HEK293 (cell line): Measurements from ENCODE around the gene INSYN2B.

ENCODE experiments used
- CTCF ChIA-PET: fragments of 350-600 bp; formaldehyde crosslinking; extraction: SDS; loops from one replicate; lab custom pipeline; 2021; ENCODE audit warnings: antibody characterized with exemption; lab: Yijun Ruan, JAX
- POLR2A ChIA-PET: fragments of 300-600 bp; formaldehyde crosslinking; extraction: SDS; loops from one replicate; lab custom pipeline; 2020; ENCODE audit warnings: antibody characterized with exemption, inconsistent platforms; lab: Yijun Ruan, JAX
- H3K27ac ChIP-seq: fragments of 200-500 bp; sonication (Bioruptor generic); 2 replicates; pipeline ENCODE4 v1.5.1; 2014; ENCODE audit warnings: low read depth, low read length, control low read depth, inconsistent platforms; ENCODE audit errors: extremely low read depth
- H3K36me3 ChIP-seq, 2 experiments: fragments of 200-500 bp in 1 of 2; sonication (Bioruptor generic) in 1 of 2; 1 replicate in 1 of 2; 2 replicates in 1 of 2; pipeline ENCODE4 v1.5.1; 2014 to 2017; ENCODE audit warnings: inconsistent platforms in 2 of 2, low read length in 2 of 2; ENCODE audit not compliant: control insufficient read depth in 2 of 2, insufficient read depth in 1 of 2
- H3K4me1 ChIP-seq: fragments of 200-500 bp; sonication (Bioruptor generic); 2 replicates; pipeline ENCODE4 v1.5.1; 2014; ENCODE audit warnings: mild to moderate bottlenecking, low read length, inconsistent platforms; ENCODE audit not compliant: control insufficient read depth, insufficient read depth
- H3K4me3 ChIP-seq: 2 replicates; pipeline ENCODE4 v1.5.1; 2011; ENCODE audit warnings: low read depth, mild to moderate bottlenecking, control low read depth, low read length, moderate library complexity
- H3K9me3 ChIP-seq: fragments of 200-500 bp; sonication (Bioruptor generic); 2 replicates; pipeline ENCODE4 v1.5.1; 2014; ENCODE audit warnings: low read depth, low read length, inconsistent platforms; ENCODE audit not compliant: control insufficient read depth, insufficient read depth
- BCL11B ChIP-seq: fragments of 450-650 bp; formaldehyde crosslinking; IDR thresholded peaks from 2 replicates; pipeline ENCODE4 v1.5.1; 2016; ENCODE audit warnings: low read depth, missing biosample characterization, missing genetic modification characterization
- ELK4 ChIP-seq: IDR thresholded peaks from 2 replicates; pipeline ENCODE4 v1.6.1; 2011; ENCODE audit warnings: mild to moderate bottlenecking, low read depth, low read length, borderline replicate concordance
- GFI1B ChIP-seq: fragments of 450-650 bp; formaldehyde crosslinking; IDR thresholded peaks from 2 replicates; pipeline ENCODE4 v1.5.1; 2016; ENCODE audit warnings: missing biosample characterization, missing genetic modification characterization
- GLI2 ChIP-seq: fragments of 450-650 bp; formaldehyde crosslinking; IDR thresholded peaks from 2 replicates; pipeline ENCODE4; 2017; ENCODE audit warnings: missing biosample characterization, missing genetic modification characterization, low read depth, borderline replicate concordance
- KLF8 ChIP-seq: fragments of 450-650 bp; formaldehyde crosslinking; IDR thresholded peaks from 2 replicates; pipeline ENCODE4 v1.5.1; 2016; ENCODE audit warnings: missing biosample characterization, missing genetic modification characterization
- MEIS1 ChIP-seq: sonication (generic); formaldehyde crosslinking; IDR thresholded peaks from 2 replicates; pipeline ENCODE4 v1.8.1; 2022; ENCODE audit warnings: missing genetic modification reagents, mild to moderate bottlenecking, borderline replicate concordance
- PRDM1 ChIP-seq: fragments of 450-650 bp; formaldehyde crosslinking; IDR thresholded peaks from 2 replicates; pipeline ENCODE4; 2016; ENCODE audit warnings: missing biosample characterization, missing genetic modification characterization
- SP7 ChIP-seq: fragments of 450-650 bp; formaldehyde crosslinking; IDR thresholded peaks from 2 replicates; pipeline ENCODE4 v1.5.1; 2016; ENCODE audit warnings: missing biosample characterization, missing genetic modification characterization
- ZBTB48 ChIP-seq: fragments of 450-650 bp; formaldehyde crosslinking; IDR thresholded peaks from 2 replicates; pipeline ENCODE4 v1.5.1; 2016; ENCODE audit warnings: missing biosample characterization, missing genetic modification characterization
- ZFP69B ChIP-seq: fragments of 450-650 bp; formaldehyde crosslinking; IDR thresholded peaks from 2 replicates; pipeline ENCODE4 v1.5.1; 2016; ENCODE audit warnings: missing biosample characterization, missing genetic modification characterization
- ZIC2 ChIP-seq: fragments of 450-650 bp; formaldehyde crosslinking; IDR thresholded peaks from 2 replicates; pipeline ENCODE4 v1.5.1; 2016; ENCODE audit warnings: missing biosample characterization, missing genetic modification characterization
- ZNF174 ChIP-seq: fragments of 450-650 bp; formaldehyde crosslinking; IDR thresholded peaks from 2 replicates; pipeline ENCODE4 v1.5.0; 2017; ENCODE audit warnings: missing biosample characterization, mild to moderate bottlenecking, missing genetic modification characterization
- ZNF274 ChIP-seq, 2 experiments: fragments of 200-500 bp in 1 of 2; fragments of 450-650 bp in 1 of 2; sonication (Bioruptor generic) in 1 of 2; formaldehyde crosslinking in 1 of 2; IDR thresholded peaks; 2 replicates each; pipeline versions ENCODE4 v1.5.1 to v1.6.1; 2014 to 2016; ENCODE audit warnings: borderline replicate concordance in 1 of 2, inconsistent platforms in 1 of 2, low read length in 1 of 2, missing biosample characterization in 1 of 2, missing genetic modification characterization in 1 of 2
- ZNF350 ChIP-seq: fragments of 450-650 bp; formaldehyde crosslinking; IDR thresholded peaks from 2 replicates; pipeline ENCODE4 v1.5.0; 2017; ENCODE audit warnings: missing biosample characterization, mild to moderate bottlenecking, missing genetic modification characterization
- ZNF366 ChIP-seq: fragments of 450-650 bp; formaldehyde crosslinking; conservative IDR thresholded peaks from 2 replicates; pipeline ENCODE4 v1.5.1; 2016; ENCODE audit warnings: missing biosample characterization, missing genetic modification characterization
- ZNF521 ChIP-seq: fragments of 450-650 bp; formaldehyde crosslinking; IDR thresholded peaks from 2 replicates; pipeline ENCODE4 v1.5.1; 2017; ENCODE audit warnings: missing biosample characterization, mild to moderate bottlenecking, missing genetic modification characterization
- ZNF558 ChIP-seq: fragments of 450-650 bp; formaldehyde crosslinking; IDR thresholded peaks from 2 replicates; pipeline ENCODE4 v1.5.1; 2016; ENCODE audit warnings: missing biosample characterization, missing genetic modification characterization
- ZNF561 ChIP-seq: fragments of 450-650 bp; IDR thresholded peaks from 2 replicates; pipeline ENCODE4 v1.5.1; 2018; ENCODE audit warnings: missing biosample characterization, missing genetic modification characterization, borderline replicate concordance
- ZNF571 ChIP-seq: fragments of 450-650 bp; formaldehyde crosslinking; IDR thresholded peaks from 2 replicates; pipeline ENCODE4 v1.5.0; 2017; ENCODE audit warnings: missing biosample characterization, missing genetic modification characterization
- ZNF585B ChIP-seq: fragments of 450-650 bp; formaldehyde crosslinking; IDR thresholded peaks from 2 replicates; pipeline ENCODE4 v1.5.1; 2016; ENCODE audit warnings: missing biosample characterization, missing genetic modification characterization
- ZNF623 ChIP-seq: fragments of 450-650 bp; formaldehyde crosslinking; IDR thresholded peaks from 2 replicates; pipeline ENCODE4 v1.5.1; 2016; ENCODE audit warnings: missing biosample characterization, missing genetic modification characterization
- ZNF639 ChIP-seq: fragments of 450-650 bp; formaldehyde crosslinking; IDR thresholded peaks from 2 replicates; pipeline ENCODE4 v1.5.1; 2016; ENCODE audit warnings: missing biosample characterization, missing genetic modification characterization
- ZNF768 ChIP-seq: fragments of 450-650 bp; formaldehyde crosslinking; IDR thresholded peaks from 2 replicates; pipeline ENCODE4 v1.5.1; 2018; ENCODE audit warnings: missing biosample characterization, mild to moderate bottlenecking, missing genetic modification characterization
- TF ChIP-seq, protein P1 (sequence below): fragments of 450-650 bp; formaldehyde crosslinking; IDR thresholded peaks from 2 replicates; pipeline ENCODE4 v1.5.1; 2016; ENCODE audit warnings: missing biosample characterization, missing genetic modification characterization
- TF ChIP-seq, protein P2 (sequence below): fragments of 450-650 bp; formaldehyde crosslinking; IDR thresholded peaks from 2 replicates; pipeline ENCODE4 v1.5.1; 2017; ENCODE audit warnings: missing biosample characterization, mild to moderate bottlenecking, missing genetic modification characterization, moderate library complexity
- TF ChIP-seq, protein P3 (sequence below): fragments of 450-650 bp; formaldehyde crosslinking; conservative IDR thresholded peaks from 2 replicates; pipeline ENCODE4 v1.5.1; 2016; ENCODE audit warnings: low read depth, missing biosample characterization, missing genetic modification characterization

The INSYN2B gene

GRCh38 chr5:169862391-169862811, 117.9 kb downstream of the INSYN2B start:
- Histone ChIP-seq H3K4me1 (no peaks in the 10 kb centered on the region), H3K27ac (no peak overlapping the region), H3K9me3 (no peaks in the 10 kb centered on the region), H3K36me3 (no peaks in the 10 kb centered on the region), H3K4me3 (no peak overlapping the region)
- no peak for TF ChIP-seq ZNF521 (tag by site-specific recombination)
- TF ChIP-seq ZIC2 (tag by site-specific recombination) = no peak
- no peak for TF ChIP-seq ZNF274 (IDR thresholded peaks at IDR 0.05; ENCODE audit: low read length)
- no peak for TF ChIP-seq ZNF274 (tag by site-specific recombination; IDR thresholded peaks at IDR 0.05; ENCODE audit: borderline replicate concordance)
- TF ChIP-seq, protein P1, sequence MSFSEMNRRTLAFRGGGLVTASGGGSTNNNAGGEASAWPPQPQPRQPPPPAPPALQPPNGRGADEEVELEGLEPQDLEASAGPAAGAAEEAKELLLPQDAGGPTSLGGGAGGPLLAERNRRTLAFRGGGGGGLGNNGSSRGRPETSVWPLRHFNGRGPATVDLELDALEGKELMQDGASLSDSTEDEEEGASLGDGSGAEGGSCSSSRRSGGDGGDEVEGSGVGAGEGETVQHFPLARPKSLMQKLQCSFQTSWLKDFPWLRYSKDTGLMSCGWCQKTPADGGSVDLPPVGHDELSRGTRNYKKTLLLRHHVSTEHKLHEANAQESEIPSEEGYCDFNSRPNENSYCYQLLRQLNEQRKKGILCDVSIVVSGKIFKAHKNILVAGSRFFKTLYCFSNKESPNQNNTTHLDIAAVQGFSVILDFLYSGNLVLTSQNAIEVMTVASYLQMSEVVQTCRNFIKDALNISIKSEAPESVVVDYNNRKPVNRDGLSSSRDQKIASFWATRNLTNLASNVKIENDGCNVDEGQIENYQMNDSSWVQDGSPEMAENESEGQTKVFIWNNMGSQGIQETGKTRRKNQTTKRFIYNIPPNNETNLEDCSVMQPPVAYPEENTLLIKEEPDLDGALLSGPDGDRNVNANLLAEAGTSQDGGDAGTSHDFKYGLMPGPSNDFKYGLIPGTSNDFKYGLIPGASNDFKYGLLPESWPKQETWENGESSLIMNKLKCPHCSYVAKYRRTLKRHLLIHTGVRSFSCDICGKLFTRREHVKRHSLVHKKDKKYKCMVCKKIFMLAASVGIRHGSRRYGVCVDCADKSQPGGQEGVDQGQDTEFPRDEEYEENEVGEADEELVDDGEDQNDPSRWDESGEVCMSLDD (tag by site-specific recombination) = no peak
- no peak for TF ChIP-seq ZNF174 (tag by site-specific recombination)
- TF ChIP-seq, protein P2, sequence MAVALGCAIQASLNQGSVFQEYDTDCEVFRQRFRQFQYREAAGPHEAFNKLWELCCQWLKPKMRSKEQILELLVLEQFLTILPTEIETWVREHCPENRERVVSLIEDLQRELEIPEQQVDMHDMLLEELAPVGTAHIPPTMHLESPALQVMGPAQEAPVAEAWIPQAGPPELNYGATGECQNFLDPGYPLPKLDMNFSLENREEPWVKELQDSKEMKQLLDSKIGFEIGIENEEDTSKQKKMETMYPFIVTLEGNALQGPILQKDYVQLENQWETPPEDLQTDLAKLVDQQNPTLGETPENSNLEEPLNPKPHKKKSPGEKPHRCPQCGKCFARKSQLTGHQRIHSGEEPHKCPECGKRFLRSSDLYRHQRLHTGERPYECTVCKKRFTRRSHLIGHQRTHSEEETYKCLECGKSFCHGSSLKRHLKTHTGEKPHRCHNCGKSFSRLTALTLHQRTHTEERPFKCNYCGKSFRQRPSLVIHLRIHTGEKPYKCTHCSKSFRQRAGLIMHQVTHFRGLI = no peak
- no peak for TF ChIP-seq GFI1B (tag by site-specific recombination)
- no peak for TF ChIP-seq SP7 (tag by site-specific recombination)
- TF ChIP-seq ZNF768 = no peak
- no peak for TF ChIP-seq ZNF558 (tag by site-specific recombination)
- TF ChIP-seq, protein P3, sequence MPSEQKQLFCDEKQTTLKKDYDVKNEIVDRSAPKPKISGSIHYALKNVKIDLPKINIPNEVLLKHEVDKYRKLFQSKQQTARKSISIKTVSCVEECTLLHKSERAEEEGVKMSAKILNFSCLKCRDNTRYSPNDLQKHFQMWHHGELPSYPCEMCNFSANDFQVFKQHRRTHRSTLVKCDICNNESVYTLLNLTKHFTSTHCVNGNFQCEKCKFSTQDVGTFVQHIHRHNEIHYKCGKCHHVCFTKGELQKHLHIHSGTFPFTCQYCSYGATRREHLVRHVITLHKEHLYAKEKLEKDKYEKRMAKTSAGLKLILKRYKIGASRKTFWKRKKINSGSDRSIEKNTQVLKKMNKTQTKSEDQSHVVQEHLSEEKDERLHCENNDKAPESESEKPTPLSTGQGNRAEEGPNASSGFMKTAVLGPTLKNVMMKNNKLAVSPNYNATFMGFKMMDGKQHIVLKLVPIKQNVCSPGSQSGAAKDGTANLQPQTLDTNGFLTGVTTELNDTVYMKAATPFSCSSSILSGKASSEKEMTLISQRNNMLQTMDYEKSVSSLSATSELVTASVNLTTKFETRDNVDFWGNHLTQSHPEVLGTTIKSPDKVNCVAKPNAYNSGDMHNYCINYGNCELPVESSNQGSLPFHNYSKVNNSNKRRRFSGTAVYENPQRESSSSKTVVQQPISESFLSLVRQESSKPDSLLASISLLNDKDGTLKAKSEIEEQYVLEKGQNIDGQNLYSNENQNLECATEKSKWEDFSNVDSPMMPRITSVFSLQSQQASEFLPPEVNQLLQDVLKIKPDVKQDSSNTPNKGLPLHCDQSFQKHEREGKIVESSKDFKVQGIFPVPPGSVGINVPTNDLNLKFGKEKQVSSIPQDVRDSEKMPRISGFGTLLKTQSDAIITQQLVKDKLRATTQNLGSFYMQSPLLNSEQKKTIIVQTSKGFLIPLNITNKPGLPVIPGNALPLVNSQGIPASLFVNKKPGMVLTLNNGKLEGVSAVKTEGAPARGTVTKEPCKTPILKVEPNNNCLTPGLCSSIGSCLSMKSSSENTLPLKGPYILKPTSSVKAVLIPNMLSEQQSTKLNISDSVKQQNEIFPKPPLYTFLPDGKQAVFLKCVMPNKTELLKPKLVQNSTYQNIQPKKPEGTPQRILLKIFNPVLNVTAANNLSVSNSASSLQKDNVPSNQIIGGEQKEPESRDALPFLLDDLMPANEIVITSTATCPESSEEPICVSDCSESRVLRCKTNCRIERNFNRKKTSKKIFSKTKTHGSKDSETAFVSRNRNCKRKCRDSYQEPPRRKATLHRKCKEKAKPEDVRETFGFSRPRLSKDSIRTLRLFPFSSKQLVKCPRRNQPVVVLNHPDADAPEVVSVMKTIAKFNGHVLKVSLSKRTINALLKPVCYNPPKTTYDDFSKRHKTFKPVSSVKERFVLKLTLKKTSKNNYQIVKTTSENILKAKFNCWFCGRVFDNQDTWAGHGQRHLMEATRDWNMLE (tag by site-specific recombination) = no peak
- TF ChIP-seq GLI2 (tag by site-specific recombination) = no peak
- TF ChIP-seq ZFP69B (tag by site-specific recombination) = no peak
- no peak for TF ChIP-seq ZBTB48 (tag by site-specific recombination)
- no peak for TF ChIP-seq ZNF366 (tag by site-specific recombination)
- no peak for TF ChIP-seq MEIS1
- ChIA-PET POLR2A (no interaction called here), CTCF (no interaction called here)

DNA sequence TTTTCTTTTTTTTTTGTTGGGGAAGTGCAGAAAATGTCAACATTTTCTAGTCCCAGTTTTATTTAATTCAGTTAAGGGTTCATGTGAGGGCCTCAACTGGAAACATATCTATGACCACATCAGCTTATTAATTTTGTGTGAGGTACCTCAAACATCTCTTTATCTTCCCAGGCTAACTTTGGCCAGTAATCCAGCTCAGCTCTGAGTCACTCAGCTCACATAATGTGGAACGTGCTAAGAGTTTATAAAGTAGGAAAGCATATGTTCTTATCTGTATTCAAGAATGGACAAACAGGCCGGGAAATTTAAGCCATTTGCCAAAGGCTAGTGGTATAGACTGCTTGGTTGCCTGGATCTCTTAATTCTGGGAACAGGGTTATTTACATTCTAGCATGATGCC, 118.4 kb downstream of the INSYN2B start:
- no peaks in the 10 kb centered on the region for H3K36me3 ChIP-seq
- H3K9me3 ChIP-seq = no peaks in the 10 kb centered on the region
- no peaks in the 10 kb centered on the region for H3K4me1 ChIP-seq
- ChIA-PET POLR2A (no interaction called here), CTCF (no interaction called here)
- H3K27ac ChIP-seq = no peak overlapping the region
- no peak overlapping the region for H3K4me3 ChIP-seq
- TF ChIP-seq ZNF639 (tag by site-specific recombination) (no peak), ELK4 (no peak), ZNF561 (tag by site-specific recombination) (no peak), ZNF585B (tag by site-specific recombination) (no peak), ZNF350 (tag by site-specific recombination) (no peak), ZNF623 (tag by site-specific recombination) (no peak), KLF8 (tag by site-specific recombination) (no peak), BCL11B (no peak), PRDM1 (tag by site-specific recombination) (no peak), ZNF571 (no peak)
